ENCODE data around the gene STIM1. TPM values are rescaled to one million over a fixed set of nuclear protein-coding genes. Genes with fewer than 3 reads are reported as not detected.

The STIM1 gene
- total and polyA plus RNA-seq, 10 of the 15 experiments (the other 5 are each of a cell fraction or from before 2014, with no cell fraction given), result 8.6 to 57.7 (median 29.3) TPM

- DNase-seq (ENCODE audit: low read depth, low spot score) (no peak), FAIRE-seq (no peak), ATAC-seq (no peak)
- Histone ChIP-seq H2AFZ (ENCODE audit: control insufficient read depth, low read depth, low read length) (no peak overlapping the region), H4K20me1 (ENCODE audit: control insufficient read depth, insufficient read depth) (no peaks in the 10 kb centered on the region), H3K4me1 (ENCODE audit: control insufficient read depth, insufficient read depth, low read length) (no peaks in the 10 kb centered on the region), H3K36me3 (ENCODE audit: control insufficient read depth in 2 of 2, insufficient read depth in 2 of 2, low read length in 1 of 2) (peaks cover 0 to 3% of the 10 kb centered on the region in 2 experiments; a peak in 1 of 4 replicates), H3K79me2 (ENCODE audit: control insufficient read depth, insufficient read depth, low read length) (peaks cover 5% of the 10 kb centered on the region), H3K27me3 (replicated peaks in 1 of 2; ENCODE audit: control insufficient read depth in 2 of 2, insufficient read depth in 2 of 2, low read length in 1 of 2) (no peaks in the 10 kb centered on the region), H3K9ac (ENCODE audit: control insufficient read depth, insufficient read depth, low read length) (no peak overlapping the region), H3K9me3 (replicated peaks; ENCODE audit: control insufficient read depth, insufficient read depth, low read length) (peaks cover 13% of the 10 kb centered on the region), H3K4me3 (no peak overlapping the region), H3K4me2 (ENCODE audit: control insufficient read depth, insufficient read depth) (no peak overlapping the region), H3K27ac (ENCODE audit: control insufficient read depth, insufficient read depth) (no peak overlapping the region)
- intact Hi-C loops (cut with micrococcal nuclease; ENCODE audit: unreplicated experiment), result no loop called here
- POLR2A ChIA-PET, result no interaction called here
- RAD21 ChIA-PET (ENCODE audit: unreplicated experiment), result no interaction called here
- no peak for TF ChIP-seq ELK1 (IDR thresholded peaks at IDR 0.05; ENCODE audit: low read depth, low read length)
- no peak for TF ChIP-seq TARDBP (IDR thresholded peaks at IDR 0.05; ENCODE audit: borderline replicate concordance)
- no peak for TF ChIP-seq CREM (IDR thresholded peaks at IDR 0.05; ENCODE audit: low read depth)
- TF ChIP-seq DPF2 (IDR thresholded peaks at IDR 0.05), result no peak
- TF ChIP-seq ZBTB40 (IDR thresholded peaks at IDR 0.05; ENCODE audit: borderline replicate concordance), result no peak
- TF ChIP-seq MTA2 (IDR thresholded peaks at IDR 0.05; ENCODE audit: low read depth), result no peak
- no peak for TF ChIP-seq IRF3 (IDR thresholded peaks at IDR 0.05)
- no peak for TF ChIP-seq YBX1 (IDR thresholded peaks at IDR 0.05)
- 100% methylated on average over 1 of the region's 1 CpG for WGBS (ENCODE audit: insufficient coverage, insufficient replicate concordance, low lambda C conversion rate, missing lambda C conversion rate)
- in situ Hi-C loops (cut with MboI), result no loop called here
- CTCF ChIA-PET, result interaction anchor here (1.2 to 1.7 kb wide), 2 partner anchors 68 to 147 kb away, joined by 4 to 5 read pairs; no protein-coding TSS in a partner anchor
- SMC1A ChIA-PET (ENCODE audit: uncharacterized antibody, unreplicated experiment), result interaction anchor here (2.4 kb wide), 1 partner anchor 69 kb away, joined by 6 read pairs; no protein-coding TSS in a partner anchor
- no TSS peak for BruUV-seq (replicated peaks)
Observed at GRCh38 chr11:3995307-3995706, 139.8 kb downstream of the STIM1 start.

Data from GM12878 (cell line).